Endodermal cell (in vitro differentiated cells): ENCODE data around the gene IL1RL1. TPM values are rescaled to one million over a fixed set of nuclear protein-coding genes. Genes with fewer than 3 reads are reported as not detected.

ENCODE experiments used
- DNase-seq: peaks from one replicate; pipeline ENCODE4 v3.0.0-alpha.2; 2017
- H3K27ac ChIP-seq: 2 replicates; pipeline ENCODE4 v1.5.1; 2013; ENCODE audit warnings: mild to moderate bottlenecking, low read depth, low read length, moderate library complexity
- H3K27me3 ChIP-seq: 2 replicates; pipeline ENCODE4 v1.6.1; 2013; ENCODE audit warnings: mild to moderate bottlenecking, low read length, moderate library complexity; ENCODE audit not compliant: insufficient read depth, control insufficient read depth, poor library complexity, severe bottlenecking
- H3K36me3 ChIP-seq: 2 replicates; pipeline ENCODE4 v1.7.0; 2013; ENCODE audit warnings: mild to moderate bottlenecking, low read length, moderate library complexity; ENCODE audit not compliant: control insufficient read depth, insufficient read depth
- H3K4me1 ChIP-seq: one replicate; pipeline ENCODE4 v1.7.0; 2013; ENCODE audit warnings: low read length; ENCODE audit not compliant: control insufficient read depth, insufficient read depth
- H3K4me3 ChIP-seq: 2 replicates; pipeline ENCODE4 v1.5.1; 2013; ENCODE audit warnings: mild to moderate bottlenecking, low read length, moderate library complexity
- H3K9ac ChIP-seq: 2 replicates; pipeline ENCODE4 v1.6.1; 2013; ENCODE audit warnings: mild to moderate bottlenecking, low read length, moderate library complexity; ENCODE audit not compliant: poor library complexity, severe bottlenecking; ENCODE audit errors: extremely low read depth
- H3K9me3 ChIP-seq: 2 replicates; pipeline ENCODE4 v1.6.1; 2013; ENCODE audit warnings: mild to moderate bottlenecking, low read length, moderate library complexity; ENCODE audit not compliant: control insufficient read depth
- H3K27ac Mint-ChIP-seq: 2 replicates; pipeline ENCODE4 v1.8.0; 2020; ENCODE audit warnings: mixed read lengths
- H3K27me3 Mint-ChIP-seq: 2 replicates; pipeline ENCODE4 v1.8.0; 2021; ENCODE audit warnings: mild to moderate bottlenecking, mixed read lengths; ENCODE audit not compliant: insufficient read depth
- H3K36me3 Mint-ChIP-seq: 2 replicates; pipeline ENCODE4 v1.8.0; 2020; ENCODE audit warnings: low read depth, mixed read lengths
- H3K4me1 Mint-ChIP-seq: 2 replicates; pipeline ENCODE4 v1.8.0; 2020; ENCODE audit warnings: mixed read lengths
- H3K4me3 Mint-ChIP-seq: 2 replicates; pipeline ENCODE4 v1.8.0; 2020; ENCODE audit warnings: mild to moderate bottlenecking, moderate library complexity, mixed read lengths
- H3K9me3 Mint-ChIP-seq: 2 replicates; pipeline ENCODE4 v1.8.0; 2020; ENCODE audit warnings: mild to moderate bottlenecking, mixed read lengths
- WGBS, 2 experiments: methylation state at CpG; one replicate each; pipeline versions ENCODE4 v1.1.5 to v1.1.7; 2013; ENCODE audit warnings: missing lambda C conversion rate in 2 of 2, mixed read lengths in 1 of 2; ENCODE audit not compliant: insufficient coverage in 1 of 2, insufficient read length in 1 of 2; 5-methylcytosine and 5-hydroxymethylcytosine counted together
- total RNA-seq, 2 donors: library from RNA; stranded (reverse); fragmentation: NEBNext Ultra II Directional in 1 of 2; extraction: Animal tissue kit (Norgen Biotek cat#: 25700) in 1 of 2; gene quantifications; 2 replicates in 1 of 2; 3 replicates in 1 of 2; pipeline ENCODE4 v1.2.1, GENCODE V29; 2021
- TF ChIP-seq, protein P1 (sequence below): fragments of 200-600 bp; sonication (generic); conservative IDR thresholded peaks from 2 replicates; pipeline ENCODE4 v1.5.0; 2021; ENCODE audit warnings: antibody characterized with exemption, mild to moderate bottlenecking

The IL1RL1 gene
- total RNA-seq, 2 donors from 2014 or later: 0.75 to 0.84 TPM

- H3K27me3 Mint-ChIP-seq: no peaks in the 10 kb centered on the region
- peaks cover 2% of the 10 kb centered on the region for H3K36me3 Mint-ChIP-seq
- H3K4me3 Mint-ChIP-seq: no peak overlapping the region
- TF ChIP-seq, protein P1, sequence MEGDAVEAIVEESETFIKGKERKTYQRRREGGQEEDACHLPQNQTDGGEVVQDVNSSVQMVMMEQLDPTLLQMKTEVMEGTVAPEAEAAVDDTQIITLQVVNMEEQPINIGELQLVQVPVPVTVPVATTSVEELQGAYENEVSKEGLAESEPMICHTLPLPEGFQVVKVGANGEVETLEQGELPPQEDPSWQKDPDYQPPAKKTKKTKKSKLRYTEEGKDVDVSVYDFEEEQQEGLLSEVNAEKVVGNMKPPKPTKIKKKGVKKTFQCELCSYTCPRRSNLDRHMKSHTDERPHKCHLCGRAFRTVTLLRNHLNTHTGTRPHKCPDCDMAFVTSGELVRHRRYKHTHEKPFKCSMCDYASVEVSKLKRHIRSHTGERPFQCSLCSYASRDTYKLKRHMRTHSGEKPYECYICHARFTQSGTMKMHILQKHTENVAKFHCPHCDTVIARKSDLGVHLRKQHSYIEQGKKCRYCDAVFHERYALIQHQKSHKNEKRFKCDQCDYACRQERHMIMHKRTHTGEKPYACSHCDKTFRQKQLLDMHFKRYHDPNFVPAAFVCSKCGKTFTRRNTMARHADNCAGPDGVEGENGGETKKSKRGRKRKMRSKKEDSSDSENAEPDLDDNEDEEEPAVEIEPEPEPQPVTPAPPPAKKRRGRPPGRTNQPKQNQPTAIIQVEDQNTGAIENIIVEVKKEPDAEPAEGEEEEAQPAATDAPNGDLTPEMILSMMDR: no peak
- H3K9ac ChIP-seq: no peak overlapping the region
- H3K9me3 ChIP-seq: peaks cover 20% of the 10 kb centered on the region
- H3K9me3 Mint-ChIP-seq: peaks cover 23% of the 10 kb centered on the region
- no peak overlapping the region for H3K27ac ChIP-seq
- no peak overlapping the region for H3K27ac Mint-ChIP-seq
- no peaks in the 10 kb centered on the region for H3K36me3 ChIP-seq
- no peaks in the 10 kb centered on the region for H3K4me1 Mint-ChIP-seq
- H3K4me1 ChIP-seq: no peaks in the 10 kb centered on the region
- no peaks in the 10 kb centered on the region for H3K27me3 ChIP-seq
- DNase-seq: no peak
- WGBS, 2 experiments: 93% methylated on average over 1 of the region's 1 CpG; no CpG with 5 or more reads in 1 of the 2 experiments
- no peak overlapping the region for H3K4me3 ChIP-seq
These were observed 64.8 kb downstream of the IL1RL1 start for GRCh38 chr2:102376052-102376591.

GRCh38 chr2:102383722-102384121, 72.4 kb downstream of the IL1RL1 start:
- Mint-ChIP-seq H3K4me3 (no peak overlapping the region), H3K36me3 (peaks cover 10% of the 10 kb centered on the region), H3K9me3 (peaks cover 18% of the 10 kb centered on the region), H3K27ac (no peak overlapping the region), H3K27me3 (no peaks in the 10 kb centered on the region), H3K4me1 (no peaks in the 10 kb centered on the region)
- H3K27ac ChIP-seq: no peak overlapping the region
- no peak for DNase-seq
- H3K36me3 ChIP-seq: peaks cover 5% of the 10 kb centered on the region
- H3K27me3 ChIP-seq: no peaks in the 10 kb centered on the region
- H3K9ac ChIP-seq: no peak overlapping the region
- TF ChIP-seq, protein P1: no peak
- H3K9me3 ChIP-seq: peaks cover 25% of the 10 kb centered on the region
- H3K4me3 ChIP-seq: no peak overlapping the region
- H3K4me1 ChIP-seq: no peaks in the 10 kb centered on the region

DNA sequence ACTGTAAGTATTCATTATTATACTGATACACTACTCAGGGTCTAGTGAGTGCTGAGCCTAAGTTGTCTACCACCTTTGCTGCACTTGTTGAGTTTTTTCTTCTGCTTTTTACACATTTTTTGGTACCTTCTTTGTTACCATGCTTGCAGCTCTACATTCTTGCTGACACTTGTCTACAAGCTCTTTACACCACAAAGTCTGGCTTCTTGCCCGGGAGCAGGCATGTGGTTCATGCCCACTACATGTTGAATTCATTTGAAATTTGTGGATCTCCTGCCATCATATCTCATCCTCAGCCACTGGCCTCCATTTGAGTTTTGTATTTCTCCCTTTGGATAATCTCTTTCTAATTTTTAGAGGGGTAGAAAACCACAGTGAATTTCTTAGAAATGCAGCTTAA, 74.2 kb downstream of the IL1RL1 start:
- Mint-ChIP-seq H3K27me3 (no peaks in the 10 kb centered on the region), H3K27ac (no peak overlapping the region), H3K36me3 (peaks cover 10% of the 10 kb centered on the region), H3K4me3 (no peak overlapping the region), H3K4me1 (no peaks in the 10 kb centered on the region), H3K9me3 (peaks cover 18% of the 10 kb centered on the region)
- no peak for DNase-seq
- Histone ChIP-seq H3K4me3 (no peak overlapping the region), H3K9me3 (peaks cover 25% of the 10 kb centered on the region), H3K27ac (no peak overlapping the region), H3K9ac (no peak overlapping the region), H3K4me1 (no peaks in the 10 kb centered on the region), H3K36me3 (peaks cover 5% of the 10 kb centered on the region), H3K27me3 (no peaks in the 10 kb centered on the region)
- WGBS, 2 experiments: 90 to 100% methylated on average over 1 of the region's 1 CpG
- TF ChIP-seq, protein P1: no peak
